K562 (cell line): ENCODE results near the gene SPTBN4. TPM values are rescaled to one million over a fixed set of nuclear protein-coding genes. Genes with fewer than 3 reads are reported as not detected.
A peak's percentile ranks its signal among the peaks of the same experiment; 100 is the strongest.

ENCODE experiments used
- ATAC-seq: fragments of 200-7000 bp; cut with Tn5 transposase; 3 replicates; pipeline ENCODE4 v1.9.1; 2020; ENCODE audit warnings: moderate library complexity
- BruUV-seq: library from RNA; stranded (reverse); fragments of 400-500 nt; replicated peaks from 2 replicates; lab custom pipeline; 2021; lab: Mats Ljungman, UMichigan
- CTCF ChIA-PET: fragments of 300-600 bp; formaldehyde crosslinking; extraction: SDS; loops from one replicate; lab custom pipeline; 2021; ENCODE audit warnings: low intra/inter-chr PET ratio; lab: Yijun Ruan, JAX
- POLR2A ChIA-PET: fragments of 300-600, 350-650 bp; sonication (Branson Sonifier 250); formaldehyde crosslinking; extraction: SDS; loops from one replicate; lab custom pipeline; 2021; ENCODE audit warnings: antibody characterized with exemption, inconsistent platforms; lab: Yijun Ruan, JAX
- DNase-seq, 4 experiments: peaks; one replicate each; pipeline versions ENCODE4 v3.0.0 to v3.0.0-alpha.2; 2011 to 2018; ENCODE audit warnings: low spot score in 3 of 4, mixed read lengths in 3 of 4; ENCODE audit errors: extremely low read depth in 1 of 4
- FAIRE-seq: peaks from 2 replicates; lab custom pipeline; 2011; peaks lifted over from hg19 to GRCh38; lab: Jason Lieb, UNC
- H2AFZ ChIP-seq: 2 replicates; pipeline ENCODE4 v1.6.0; 2011; ENCODE audit warnings: low read depth, low read length, control low read depth, inconsistent platforms
- H3K27ac ChIP-seq: fragments of 200-600 bp; 3 replicates; pipeline ENCODE4 v1.8.0; 2011; ENCODE audit warnings: low read depth, mild to moderate bottlenecking, control low read depth, inconsistent platforms, low read length, moderate library complexity, mixed read lengths; ENCODE audit errors: extremely low read depth
- H3K27me3 ChIP-seq, 2 experiments: fragments of 300-600 bp in 1 of 2; 2 replicates in 1 of 2; 3 replicates in 1 of 2; pipeline versions ENCODE4 v1.6.0 to v1.8.0; 2011; ENCODE audit warnings: inconsistent platforms in 2 of 2, low read length in 2 of 2, mild to moderate bottlenecking in 1 of 2, mixed read lengths in 1 of 2, moderate library complexity in 1 of 2; ENCODE audit not compliant: control insufficient read depth in 2 of 2, insufficient read depth in 2 of 2
- H3K36me3 ChIP-seq: fragments of 300-600 bp; 3 replicates; pipeline ENCODE4 v1.8.0; 2011; ENCODE audit warnings: mild to moderate bottlenecking, low read length, inconsistent platforms; ENCODE audit not compliant: control insufficient read depth, insufficient read depth
- H3K4me1 ChIP-seq, 2 experiments: fragments of 200-600 bp in 1 of 2; replicated peaks in 1 of 2; 2 replicates in 1 of 2; 3 replicates in 1 of 2; pipeline versions ENCODE4 v1.5.1 to v1.8.0; 2011; ENCODE audit warnings: inconsistent platforms in 2 of 2, low read length in 2 of 2, mild to moderate bottlenecking in 1 of 2, mixed read lengths in 1 of 2, moderate library complexity in 1 of 2; ENCODE audit not compliant: control insufficient read depth in 2 of 2, insufficient read depth in 2 of 2
- H3K4me2 ChIP-seq: 2 replicates; pipeline ENCODE4 v1.6.1; 2011; ENCODE audit warnings: low read length, control low read depth, inconsistent platforms, mixed read lengths; ENCODE audit not compliant: insufficient read depth
- H3K4me3 ChIP-seq: fragments of 200-600 bp; sonication (generic), shearing (Covaris generic); 2 replicates; pipeline ENCODE4 v1.5.1; 2016; ENCODE audit warnings: control low read depth, inconsistent platforms
- H3K79me2 ChIP-seq: fragments of 200-600 bp; 3 replicates; pipeline ENCODE4 v1.8.0; 2011; ENCODE audit warnings: low read length, inconsistent platforms; ENCODE audit not compliant: control insufficient read depth, insufficient read depth
- H3K9ac ChIP-seq, 2 experiments: 2 replicates each; pipeline versions ENCODE4 v1.6.0 to v1.6.1; 2011; ENCODE audit warnings: low read depth in 2 of 2, low read length in 2 of 2, control low read depth in 1 of 2, inconsistent platforms in 1 of 2, mild to moderate bottlenecking in 1 of 2, mixed read lengths in 1 of 2; ENCODE audit not compliant: insufficient read depth in 1 of 2
- H3K9me1 ChIP-seq: one replicate; pipeline ENCODE4 v1.6.0; 2011; ENCODE audit warnings: inconsistent platforms, mild to moderate bottlenecking, low read length, moderate library complexity; ENCODE audit not compliant: control insufficient read depth, insufficient read depth
- H3K9me3 ChIP-seq: replicated peaks from 2 replicates; pipeline ENCODE4 v1.5.1; 2011; ENCODE audit warnings: low read depth, low read length, inconsistent platforms; ENCODE audit not compliant: control insufficient read depth, insufficient read depth
- H4K20me1 ChIP-seq: replicated peaks from 2 replicates; pipeline ENCODE4 v1.6.1; 2011; ENCODE audit warnings: low read length, inconsistent platforms, mixed read lengths; ENCODE audit not compliant: control insufficient read depth, insufficient read depth
- ESRRA ChIP-seq: fragments of 450-650 bp; IDR thresholded peaks from 2 replicates; pipeline ENCODE4 v1.6.1; 2014; ENCODE audit warnings: low read depth, mild to moderate bottlenecking, moderate library complexity, borderline replicate concordance
- FOXK2 ChIP-seq, 2 experiments: fragments of 450-650 bp; IDR thresholded peaks in 1 of 2; conservative IDR thresholded peaks in 1 of 2; 2 replicates each; pipeline ENCODE4 v1.6.1; 2016; ENCODE audit warnings: low read depth in 2 of 2, mild to moderate bottlenecking in 1 of 2
- KDM4B ChIP-seq, 2 experiments: fragments of 450-650 bp in 1 of 2; sonication (generic) in 1 of 2; IDR thresholded peaks; 2 replicates each; pipeline ENCODE4 v1.6.1; 2016 to 2017; ENCODE audit warnings: borderline replicate concordance in 2 of 2, antibody characterized with exemption in 1 of 2, low read depth in 1 of 2, mild to moderate bottlenecking in 1 of 2
- NRF1 ChIP-seq, 2 experiments: fragments of 450-650 bp; IDR thresholded peaks in 1 of 2; conservative IDR thresholded peaks in 1 of 2; 2 replicates each; pipeline ENCODE4 v1.6.1; 2014; ENCODE audit warnings: mild to moderate bottlenecking in 2 of 2
- NUFIP1 ChIP-seq: fragments of 450-650 bp; IDR thresholded peaks from 2 replicates; pipeline ENCODE4 v1.6.1; 2018; ENCODE audit not compliant: partially characterized antibody
- POLR2AphosphoS5 ChIP-seq: IDR thresholded peaks from 2 replicates; pipeline ENCODE4 v1.6.1; 2011; ENCODE audit warnings: mild to moderate bottlenecking, low read depth, low read length, moderate library complexity; ENCODE audit not compliant: control insufficient read depth, insufficient read depth
- PPARD ChIP-seq: fragments of 250-450 bp; sonication (Bioruptor Pico); IDR thresholded peaks from 2 replicates; pipeline ENCODE4 v1.8.0; 2022; ENCODE audit warnings: inconsistent platforms, mild to moderate bottlenecking, moderate library complexity
- SPI1 ChIP-seq: IDR thresholded peaks from 2 replicates; pipeline ENCODE4 v1.6.1; 2011; ENCODE audit warnings: low read depth, low read length, control low read depth, borderline replicate concordance
- ZNF77 ChIP-seq: fragments of 250-450 bp; sonication (Bioruptor Pico); IDR thresholded peaks from 2 replicates; pipeline ENCODE4 v1.5.0; 2020
- WGBS: fragments of 100-300 bp; shearing (Covaris generic); methylation state at CpG from one replicate; pipeline ENCODE4 v1.1.6; 2016; ENCODE audit warnings: low coverage, mixed read lengths; ENCODE audit not compliant: insufficient coverage; ENCODE audit errors: missing lambda C conversion rate; 5-methylcytosine and 5-hydroxymethylcytosine counted together
- in situ Hi-C: fragments of 300-500 bp; cut with MboI; formaldehyde crosslinking; loops from 4 replicates; pipeline ENCODE4 v1.15.0; 2018; ENCODE audit warnings: inconsistent platforms, mixed read lengths
- intact Hi-C: fragments of 100-400 bp; cut with micrococcal nuclease; formaldehyde crosslinking; loops from 2 replicates; pipeline ENCODE4 v1.14.2; 2022
- polyA plus RNA-seq, 8 experiments: library from polyadenylated mRNA; depleted of rRNA in 4 of 8; stranded (reverse) in 5 of 8; unstranded in 3 of 8; fragments of >200 nt; fragmentation: Nextera tagmentation in 2 of 8; fragmentation: Illumina TruSeq in 1 of 8; extraction: Ambion mirVana in 2 of 8; extraction: Trizol in 1 of 8; gene quantifications; 2 replicates each; pipeline versions ENCODE4 v1.2.1 to v1.2.3, GENCODE V29; 2011 to 2014; ENCODE audit warnings: inconsistent platforms in 1 of 8, missing spikeins in 1 of 8
- total RNA-seq, 7 experiments: library from RNA; depleted of rRNA in 6 of 7; stranded (reverse); fragments of >200 nt in 6 of 7; fragmentation: Illumina TruSeq in 2 of 7; extraction: Trizol in 2 of 7; gene quantifications; 2 replicates each; pipeline versions ENCODE4 v1.2.1 to v1.2.3, GENCODE V29; 2011 to 2021; ENCODE audit warnings: low replicate concordance in 1 of 7
- TF ChIP-seq, protein P1 (sequence below), 3 experiments: IDR thresholded peaks in 2 of 3; conservative IDR thresholded peaks in 1 of 3; 2 replicates each; pipeline ENCODE4 v1.5.1; 2011 to 2012; ENCODE audit warnings: low read length in 3 of 3, mild to moderate bottlenecking in 3 of 3, control low read depth in 2 of 3, improper control_type of control experiment in 1 of 3, inconsistent platforms in 1 of 3, low read depth in 1 of 3, mixed read lengths in 1 of 3, moderate library complexity in 1 of 3; ENCODE audit not compliant: insufficient read depth in 2 of 3

Gene SPTBN4
- total and polyA plus RNA-seq, 9 of the 15 experiments (the other 6 are each of a cell fraction or from before 2014, with no cell fraction given): 0.01 to 1.5 (median 0.86) TPM

DNA sequence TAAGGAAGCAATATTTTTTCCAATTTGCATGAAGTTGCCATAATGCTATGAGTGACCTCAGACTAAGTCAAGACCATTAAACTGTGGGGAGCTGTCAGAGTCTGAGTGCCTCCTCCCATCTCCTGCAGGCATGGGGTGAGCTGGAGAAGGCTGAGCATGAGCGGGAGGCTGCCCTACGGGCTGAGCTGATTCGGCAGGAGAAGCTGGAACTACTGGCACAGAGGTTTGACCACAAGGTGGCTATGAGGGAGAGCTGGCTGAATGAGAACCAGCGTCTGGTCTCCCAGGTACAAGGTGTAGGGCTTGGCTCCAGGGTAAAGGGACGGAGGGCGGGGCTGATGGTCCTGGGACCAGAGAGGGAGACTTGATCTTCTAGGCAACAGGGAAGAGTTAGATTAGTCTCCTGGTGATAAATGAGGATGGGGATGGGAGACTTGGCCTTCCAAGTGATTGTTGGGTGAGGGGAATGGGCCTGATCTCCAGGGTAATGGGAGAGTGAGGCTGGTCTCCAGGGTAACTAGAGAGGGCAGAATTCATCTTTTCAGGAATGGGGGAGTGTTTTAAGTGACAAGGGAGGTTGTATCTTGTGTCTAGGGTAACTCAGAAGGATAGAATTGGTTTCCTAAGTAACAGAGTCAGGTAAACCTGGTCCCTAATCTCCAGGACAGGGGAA, 36.0 kb downstream of the SPTBN4 start:
- Histone ChIP-seq H2AFZ (no peak overlapping the region), H3K36me3 (no peaks in the 10 kb centered on the region), H3K9me3 (no peaks in the 10 kb centered on the region), H3K9me1 (no peaks in the 10 kb centered on the region), H3K4me2 (no peak overlapping the region), H3K27ac (no peak overlapping the region), H3K4me3 (no peak overlapping the region), H3K4me1 (peaks cover 0 to 11% of the 10 kb centered on the region in 2 experiments; a peak in 2 of 5 replicates), H3K27me3 (peaks cover 0 to 8% of the 10 kb centered on the region in 2 experiments; a peak in 2 of 5 replicates)
- WGBS: 9% methylated on average over 6 of the region's 6 CpGs
- BruUV-seq: no TSS peak
- DNase-seq (peak in 3 of 4 experiments; percentile 23 to 40 (median 26)), FAIRE-seq (no peak), ATAC-seq (peak; percentile 64)
- in situ Hi-C loops (no loop called here), intact Hi-C loops (no loop called here)
- CTCF ChIA-PET: no interaction called here
- TF ChIP-seq NUFIP1: no peak
- TF ChIP-seq KDM4B (IDR thresholded peaks at IDR 0.05; ENCODE audit: borderline replicate concordance in 2 of 2, low read depth in 1 of 2): no peak
- TF ChIP-seq, protein P1, sequence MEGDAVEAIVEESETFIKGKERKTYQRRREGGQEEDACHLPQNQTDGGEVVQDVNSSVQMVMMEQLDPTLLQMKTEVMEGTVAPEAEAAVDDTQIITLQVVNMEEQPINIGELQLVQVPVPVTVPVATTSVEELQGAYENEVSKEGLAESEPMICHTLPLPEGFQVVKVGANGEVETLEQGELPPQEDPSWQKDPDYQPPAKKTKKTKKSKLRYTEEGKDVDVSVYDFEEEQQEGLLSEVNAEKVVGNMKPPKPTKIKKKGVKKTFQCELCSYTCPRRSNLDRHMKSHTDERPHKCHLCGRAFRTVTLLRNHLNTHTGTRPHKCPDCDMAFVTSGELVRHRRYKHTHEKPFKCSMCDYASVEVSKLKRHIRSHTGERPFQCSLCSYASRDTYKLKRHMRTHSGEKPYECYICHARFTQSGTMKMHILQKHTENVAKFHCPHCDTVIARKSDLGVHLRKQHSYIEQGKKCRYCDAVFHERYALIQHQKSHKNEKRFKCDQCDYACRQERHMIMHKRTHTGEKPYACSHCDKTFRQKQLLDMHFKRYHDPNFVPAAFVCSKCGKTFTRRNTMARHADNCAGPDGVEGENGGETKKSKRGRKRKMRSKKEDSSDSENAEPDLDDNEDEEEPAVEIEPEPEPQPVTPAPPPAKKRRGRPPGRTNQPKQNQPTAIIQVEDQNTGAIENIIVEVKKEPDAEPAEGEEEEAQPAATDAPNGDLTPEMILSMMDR (IDR thresholded peaks at IDR 0.05 in 2 of 3, conservative IDR thresholded peaks at IDR 0.05 in 1 of 3; ENCODE audit: insufficient read depth in 2 of 3, low read depth in 1 of 3, low read length in 3 of 3): 0 out of 6 replicates have a peak, but pooled peaks of 2 of the 3 experiments have one; percentile 6 to 16
- TF ChIP-seq NRF1 (conservative IDR thresholded peaks at IDR 0.05 in 1 of 2, IDR thresholded peaks at IDR 0.05 in 1 of 2): 0 out of 4 replicates have a peak, but pooled peaks of 1 of the 2 experiments have one; percentile 35
- no peak for TF ChIP-seq SPI1
- no peak for TF ChIP-seq ESRRA
- TF ChIP-seq POLR2AphosphoS5: no peak
- TF ChIP-seq PPARD (CRISPR knock-in tag): no peak
- TF ChIP-seq FOXK2 (conservative IDR thresholded peaks at IDR 0.05 in 1 of 2, IDR thresholded peaks at IDR 0.05 in 1 of 2; ENCODE audit: low read depth in 2 of 2): no peak
- TF ChIP-seq ZNF77 (CRISPR knock-in tag): no peak
- TF ChIP-seq, all 486 proteins: peak for 2
- Histone ChIP-seq H4K20me1 (no peaks in the 10 kb centered on the region), H3K9ac (no peak overlapping the region), H3K79me2 (no peaks in the 10 kb centered on the region)
- POLR2A ChIA-PET: interaction anchor here (0.6 to 1.6 kb wide), 2 partner anchors 10 to 22 kb away, joined by 3 to 6 read pairs; no protein-coding TSS in a partner anchor
